ENCODE data around the gene SLC35B2.

The SLC35B2 gene

DNA sequence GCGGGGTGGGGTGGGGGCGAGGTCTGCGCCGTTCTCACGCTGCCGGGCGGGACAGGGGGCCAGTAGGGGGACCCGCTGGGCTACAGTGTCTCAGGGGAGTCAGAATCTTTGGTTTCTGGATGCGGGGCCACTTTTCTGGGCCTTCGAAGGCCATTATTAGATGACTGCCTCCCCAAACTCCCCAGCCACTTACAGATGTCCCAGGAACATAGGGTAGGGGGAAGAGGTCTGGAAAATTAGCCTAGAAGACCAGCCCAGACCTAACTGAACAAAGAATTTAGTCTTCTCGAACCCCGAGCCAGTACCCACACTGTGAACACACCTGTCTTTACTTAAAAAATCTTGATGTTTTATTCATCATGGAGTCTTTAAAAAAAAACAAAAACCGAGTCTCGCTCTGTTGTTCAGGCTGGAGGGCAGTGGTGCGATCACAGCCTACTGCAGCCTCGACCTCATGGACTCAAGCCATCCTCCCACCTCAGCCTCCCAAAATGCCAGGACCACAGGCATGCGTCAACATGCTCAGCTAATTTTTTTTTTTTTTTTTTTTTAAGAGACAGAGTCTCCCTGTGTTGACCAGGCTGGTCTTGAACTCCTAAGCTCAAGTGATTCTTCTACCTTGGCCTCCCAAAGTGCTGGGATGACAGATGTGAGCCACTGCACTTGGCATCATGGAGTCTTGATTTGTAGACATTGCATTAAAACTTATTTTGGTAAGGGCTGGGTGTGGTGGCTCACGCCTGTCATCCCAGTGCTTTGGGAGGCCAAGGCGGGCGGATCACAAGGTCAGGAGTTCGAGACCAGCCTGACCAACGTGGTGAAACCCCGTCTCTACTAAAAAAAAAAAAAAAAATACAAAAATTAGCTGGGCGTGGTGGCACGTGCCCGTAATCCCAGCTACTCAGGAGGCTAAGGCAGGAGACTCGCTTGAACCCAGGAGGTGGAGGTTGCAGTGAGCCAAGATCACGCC lies 37.2 kb downstream of the SLC35B2 start:
- DNase-seq = no peak

GRCh38 chr6:44219053-44219814 lies 38.1 kb downstream of the SLC35B2 start:
- no peak for DNase-seq

GRCh38 chr6:44217332-44218143 lies 39.8 kb downstream of the SLC35B2 start:
- DNase-seq = no peak

- DNase-seq = no peak
Observed at GRCh38 chr6:44216677-44217331, 40.5 kb downstream of the SLC35B2 start, which contains the start of gene MYMX. Gene MYMX, plus strand, starts transcription at chr6:44216926. Its CDS starts 546 bp downstream, at chr6:44217472.

DNA sequence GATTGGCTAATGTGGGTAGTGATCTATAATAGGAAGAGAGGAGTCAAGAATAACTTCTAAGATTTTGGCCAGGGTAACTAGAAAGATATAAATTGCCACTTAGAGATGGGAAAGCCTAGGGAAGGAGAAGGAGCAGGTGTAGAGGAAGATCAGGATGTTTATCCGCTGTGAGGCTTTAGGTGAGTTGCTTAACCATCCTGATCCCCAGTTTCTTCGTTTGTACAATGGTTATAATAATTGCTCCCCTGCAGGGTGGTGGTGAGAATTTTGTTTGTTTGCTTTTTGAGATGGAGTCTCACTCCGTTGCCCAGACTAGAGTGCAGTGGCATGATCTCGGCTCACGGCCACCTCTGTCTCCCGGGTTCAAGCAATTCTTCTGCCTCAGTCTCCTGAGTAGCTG lies 43.0 kb downstream of the SLC35B2 start:
- no peak for DNase-seq

DNA sequence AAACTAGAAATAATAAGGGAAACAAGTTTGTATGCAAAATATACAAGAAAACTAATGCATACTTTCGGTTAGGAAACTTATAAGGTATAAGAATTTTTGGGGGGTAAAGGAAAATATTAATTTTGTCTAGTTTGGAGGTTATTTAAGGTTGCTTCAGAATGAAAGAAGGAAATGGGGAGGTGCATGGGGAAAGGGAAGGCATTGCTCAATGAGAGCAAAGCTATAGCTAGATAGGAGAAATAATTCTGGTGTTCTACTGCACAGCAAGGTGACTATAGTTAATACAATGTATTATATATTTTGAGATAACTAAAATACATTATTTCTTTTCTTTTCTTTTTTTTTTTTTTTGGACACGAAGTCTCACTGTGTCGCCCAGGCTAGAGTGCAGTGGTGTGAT lies 46.0 kb downstream of the SLC35B2 start:
- DNase-seq = no peak

- DNase-seq = no peak
Observed at GRCh38 chr6:44207966-44208365, 49.4 kb downstream of the SLC35B2 start.

Measured in activated T-cell treated with anti-CD3 and anti-CD28 coated beads for 4 hours (primary cell).